ENCODE measurements around the gene NUB1.
A peak's percentile ranks its signal among the peaks of the same experiment; 100 is the strongest.

Gene NUB1

DNA sequence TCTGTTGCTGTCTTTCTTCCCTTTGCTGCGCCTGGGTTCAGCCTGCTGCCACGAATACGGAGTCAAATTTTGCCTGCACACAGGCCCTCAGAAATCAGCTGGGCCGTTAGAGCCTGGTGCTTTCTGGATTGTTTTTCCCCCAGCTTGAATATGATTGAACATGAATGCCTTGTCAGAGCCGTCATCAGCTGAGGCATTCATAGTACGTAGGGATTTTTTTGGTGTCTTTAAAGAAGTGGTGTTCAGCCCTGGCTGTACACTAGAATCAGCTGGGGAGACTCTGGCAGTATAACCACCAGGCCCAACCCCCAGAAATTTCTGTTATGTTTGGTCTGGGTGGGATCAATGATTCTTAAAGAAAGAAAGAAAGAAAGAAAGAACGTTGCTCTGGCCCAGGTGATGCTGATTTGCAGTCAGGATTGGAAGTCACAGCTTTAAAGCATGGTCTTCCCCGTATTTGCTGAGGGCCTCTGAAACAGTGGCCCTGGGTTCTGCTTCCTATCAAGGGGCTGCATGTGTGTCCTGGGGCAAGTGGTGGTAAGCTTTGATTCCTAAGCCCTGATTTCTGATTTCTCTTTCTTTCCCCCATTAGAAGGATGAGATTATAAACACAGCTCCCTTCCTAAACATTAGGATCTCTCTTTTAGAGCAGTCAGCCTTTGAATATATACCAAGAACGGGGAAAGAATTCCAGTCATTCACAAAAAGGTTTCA is 24.7 kb downstream of the NUB1 start:
- Histone ChIP-seq H3K27me3 (ENCODE audit: control insufficient read depth in 1 of 2, insufficient read depth in 2 of 2, low read length in 2 of 2) (no peaks in the 10 kb centered on the region), H3K9me3 (ENCODE audit: control insufficient read depth in 2 of 2, low read length in 2 of 2) (no peaks in the 10 kb centered on the region), H3K4me3 (ENCODE audit: low read length in 2 of 2) (no peak overlapping the region), H3K9ac (ENCODE audit: low read length in 2 of 2) (peak overlapping the region; percentile 25 to 51), H3K4me1 (ENCODE audit: control insufficient read depth, insufficient read depth, low read length) (peaks cover 24% of the 10 kb centered on the region), H3K36me3 (ENCODE audit: control insufficient read depth in 2 of 2, insufficient read depth in 2 of 2, low read length in 2 of 2) (peaks cover 15 to 17% of the 10 kb centered on the region in 2 donors), H3K27ac (ENCODE audit: low read length) (peak overlapping the region; percentile 46)

DNA sequence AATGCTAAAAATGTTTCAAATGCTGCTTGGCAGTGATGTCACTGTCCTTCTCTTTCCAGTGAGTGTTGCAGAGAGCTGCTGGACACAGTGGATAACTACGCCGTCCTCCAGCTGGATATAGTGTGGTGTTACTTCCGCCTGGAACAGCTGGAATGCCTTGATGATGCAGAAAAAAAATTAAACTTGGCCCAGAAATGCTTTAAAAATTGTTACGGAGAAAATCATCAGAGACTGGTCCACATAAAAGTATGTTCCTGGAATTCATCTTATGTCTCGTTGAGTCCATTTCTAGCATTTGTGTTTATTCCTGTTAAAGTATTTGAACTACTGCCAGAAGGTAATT is 25.2 kb downstream of the NUB1 start:
- Histone ChIP-seq H3K27ac (ENCODE audit: low read length) (peak overlapping the region; percentile 46), H3K9ac (ENCODE audit: low read length in 2 of 2) (no peak overlapping the region), H3K4me1 (ENCODE audit: control insufficient read depth, insufficient read depth, low read length) (peaks cover 24% of the 10 kb centered on the region), H3K9me3 (ENCODE audit: control insufficient read depth in 2 of 2, low read length in 2 of 2) (no peaks in the 10 kb centered on the region), H3K27me3 (ENCODE audit: control insufficient read depth in 1 of 2, insufficient read depth in 2 of 2, low read length in 2 of 2) (no peaks in the 10 kb centered on the region), H3K36me3 (ENCODE audit: control insufficient read depth in 2 of 2, insufficient read depth in 2 of 2, low read length in 2 of 2) (peaks cover 13 to 17% of the 10 kb centered on the region in 2 donors), H3K4me3 (ENCODE audit: low read length in 2 of 2) (no peak overlapping the region)

DNA sequence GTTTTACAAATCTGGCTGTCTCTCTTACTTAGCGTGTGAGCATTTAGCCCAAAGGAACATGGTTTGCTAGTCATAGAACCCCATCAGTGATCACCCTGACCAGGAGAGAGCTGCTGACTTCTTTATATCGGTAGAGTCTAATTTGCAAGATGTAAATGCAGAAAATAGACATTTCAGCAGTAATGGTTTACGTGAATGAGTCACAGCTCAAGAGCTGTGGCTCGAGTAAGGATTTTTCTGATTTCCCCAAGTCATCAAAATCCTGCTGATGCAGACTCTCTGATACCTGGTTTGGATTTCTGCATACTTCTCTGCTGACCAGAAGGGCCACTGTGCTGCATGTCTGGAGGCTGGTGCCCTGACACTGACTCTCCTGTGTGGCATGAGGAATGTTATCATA is 25.7 kb downstream of the NUB1 start:
- H3K27ac ChIP-seq (ENCODE audit: low read length): peak overlapping the region; percentile 46
- peak overlapping the region in 1 of 2 donors; percentile 36 for H3K9ac ChIP-seq (ENCODE audit: low read length in 2 of 2)
- H3K36me3 ChIP-seq (ENCODE audit: control insufficient read depth in 2 of 2, insufficient read depth in 2 of 2, low read length in 2 of 2): peaks cover 13 to 16% of the 10 kb centered on the region in 2 donors
- H3K27me3 ChIP-seq (ENCODE audit: control insufficient read depth in 1 of 2, insufficient read depth in 2 of 2, low read length in 2 of 2): no peaks in the 10 kb centered on the region
- H3K9me3 ChIP-seq (ENCODE audit: control insufficient read depth in 2 of 2, low read length in 2 of 2): no peaks in the 10 kb centered on the region
- H3K4me1 ChIP-seq (ENCODE audit: control insufficient read depth, insufficient read depth, low read length): peaks cover 24% of the 10 kb centered on the region
- no peak overlapping the region for H3K4me3 ChIP-seq (ENCODE audit: low read length in 2 of 2)

DNA sequence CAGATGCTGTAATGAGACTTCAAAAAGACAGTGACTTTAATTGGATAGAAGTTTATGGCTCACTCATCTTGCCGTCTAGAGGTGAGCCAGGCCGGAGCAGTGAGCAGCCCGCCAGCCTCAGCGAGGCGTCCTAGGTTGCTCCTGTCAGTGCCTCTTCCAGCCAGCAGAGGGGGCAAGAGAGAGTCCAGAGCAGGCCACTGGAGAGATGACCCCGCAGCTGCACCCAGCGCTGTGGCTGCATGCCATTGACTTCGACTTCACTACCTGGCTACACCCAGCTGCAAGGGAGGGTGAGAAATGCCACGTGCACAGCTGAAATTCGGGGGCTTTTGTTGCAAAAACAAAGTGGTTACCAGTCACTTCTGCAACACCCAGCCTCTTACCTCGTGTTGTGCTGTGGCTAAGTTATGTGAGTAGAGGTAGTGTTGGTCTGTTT is 26.5 kb downstream of the NUB1 start:
- Histone ChIP-seq H3K36me3 (ENCODE audit: control insufficient read depth in 2 of 2, insufficient read depth in 2 of 2, low read length in 2 of 2) (peaks cover 10 to 16% of the 10 kb centered on the region in 2 donors), H3K9ac (ENCODE audit: low read length in 2 of 2) (no peak overlapping the region), H3K4me3 (ENCODE audit: low read length in 2 of 2) (no peak overlapping the region), H3K27ac (ENCODE audit: low read length) (no peak overlapping the region), H3K27me3 (ENCODE audit: control insufficient read depth in 1 of 2, insufficient read depth in 2 of 2, low read length in 2 of 2) (no peaks in the 10 kb centered on the region), H3K9me3 (ENCODE audit: control insufficient read depth in 2 of 2, low read length in 2 of 2) (no peaks in the 10 kb centered on the region), H3K4me1 (ENCODE audit: control insufficient read depth, insufficient read depth, low read length) (peaks cover 24% of the 10 kb centered on the region)

DNA sequence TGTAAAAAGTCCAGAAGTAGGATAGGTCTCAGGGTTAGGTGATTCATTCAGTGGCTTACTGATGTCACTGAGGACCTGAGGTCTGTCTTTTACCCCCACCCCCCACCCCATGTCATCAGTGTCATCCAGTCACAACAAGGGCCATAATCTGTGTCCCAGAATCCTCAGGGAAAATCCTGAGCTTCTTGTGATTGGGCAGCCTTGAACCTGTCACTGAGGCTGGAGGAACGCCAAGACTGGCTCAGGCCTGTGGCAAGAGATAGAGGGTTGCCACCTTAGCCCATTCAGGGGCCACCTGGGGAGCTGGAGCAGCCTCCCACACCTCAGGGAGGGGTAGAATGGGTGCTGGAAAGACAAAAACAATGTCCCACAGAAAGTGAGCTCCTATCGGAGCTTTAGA is 29.7 kb downstream of the NUB1 start:
- Histone ChIP-seq H3K27ac (ENCODE audit: low read length) (no peak overlapping the region), H3K27me3 (ENCODE audit: control insufficient read depth in 1 of 2, insufficient read depth in 2 of 2, low read length in 2 of 2) (no peaks in the 10 kb centered on the region), H3K9ac (ENCODE audit: low read length in 2 of 2) (no peak overlapping the region), H3K36me3 (ENCODE audit: control insufficient read depth in 2 of 2, insufficient read depth in 2 of 2, low read length in 2 of 2) (peaks cover 30 to 32% of the 10 kb centered on the region in 2 donors), H3K4me1 (ENCODE audit: control insufficient read depth, insufficient read depth, low read length) (peaks cover 20% of the 10 kb centered on the region), H3K4me3 (ENCODE audit: low read length in 2 of 2) (no peak overlapping the region), H3K9me3 (ENCODE audit: control insufficient read depth in 2 of 2, low read length in 2 of 2) (no peaks in the 10 kb centered on the region)

DNA sequence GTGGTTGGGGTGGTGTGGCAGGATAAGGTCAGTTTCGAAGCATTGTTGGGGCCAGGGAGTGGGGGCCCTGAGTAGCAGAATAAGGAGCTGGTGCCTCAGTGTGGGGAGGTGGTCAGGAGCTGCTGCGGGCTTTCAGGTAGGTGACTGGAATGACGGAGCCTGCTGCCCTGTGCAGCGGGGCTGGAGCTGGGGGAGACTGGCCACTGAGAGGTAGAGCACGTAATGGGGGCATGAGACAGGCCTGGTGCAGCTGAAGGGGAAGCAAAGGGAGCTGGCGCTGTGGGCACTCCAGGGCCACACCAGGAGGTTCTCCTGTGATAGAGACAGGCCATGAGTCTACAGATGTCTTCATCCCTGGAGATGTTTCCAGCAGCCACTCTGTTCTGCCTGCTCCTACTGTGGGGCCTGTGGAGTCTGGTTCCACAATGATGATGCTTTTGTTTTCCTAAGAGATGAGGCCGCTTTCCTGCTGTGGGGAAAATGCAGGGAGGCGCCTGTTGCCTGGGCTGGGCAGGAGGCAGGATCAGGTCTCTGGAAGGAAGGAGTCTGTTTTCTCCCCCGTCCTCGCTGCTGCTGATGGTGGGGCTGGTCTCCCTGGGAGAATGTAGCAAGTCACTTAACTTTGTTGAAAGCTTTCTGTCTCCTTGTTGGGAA is 31.1 kb downstream of the NUB1 start:
- Histone ChIP-seq H3K36me3 (ENCODE audit: control insufficient read depth in 2 of 2, insufficient read depth in 2 of 2, low read length in 2 of 2) (peaks cover 39 to 46% of the 10 kb centered on the region in 2 donors), H3K9me3 (ENCODE audit: control insufficient read depth in 2 of 2, low read length in 2 of 2) (no peaks in the 10 kb centered on the region), H3K9ac (ENCODE audit: low read length in 2 of 2) (no peak overlapping the region), H3K4me1 (ENCODE audit: control insufficient read depth, insufficient read depth, low read length) (peaks cover 6% of the 10 kb centered on the region), H3K27ac (ENCODE audit: low read length) (no peak overlapping the region), H3K4me3 (ENCODE audit: low read length in 2 of 2) (no peak overlapping the region), H3K27me3 (ENCODE audit: control insufficient read depth in 1 of 2, insufficient read depth in 2 of 2, low read length in 2 of 2) (no peaks in the 10 kb centered on the region)

DNA sequence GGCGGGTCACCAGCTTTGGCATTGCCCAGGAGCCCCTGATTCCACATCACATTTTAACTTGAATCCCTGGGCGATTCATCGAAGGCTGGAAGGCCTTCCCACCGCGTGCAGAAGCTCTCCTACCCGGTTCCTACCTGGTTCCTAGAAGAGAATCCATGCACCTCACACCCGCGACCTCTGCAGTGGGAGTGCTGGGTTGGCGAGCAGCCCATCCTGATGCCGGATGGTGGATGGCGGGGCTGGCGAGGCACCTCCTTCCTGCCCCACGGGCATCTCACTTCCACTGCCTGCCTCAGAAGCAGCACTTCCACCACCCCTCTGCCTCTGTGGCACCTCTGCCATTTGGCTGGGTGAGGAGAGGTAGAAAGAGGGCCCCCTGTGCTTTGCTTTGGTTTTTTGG is 32.0 kb downstream of the NUB1 start:
- no peak overlapping the region for H3K4me3 ChIP-seq (ENCODE audit: low read length in 2 of 2)
- H3K9me3 ChIP-seq (ENCODE audit: control insufficient read depth in 2 of 2, low read length in 2 of 2): no peaks in the 10 kb centered on the region
- no peak overlapping the region for H3K27ac ChIP-seq (ENCODE audit: low read length)
- no peak overlapping the region for H3K9ac ChIP-seq (ENCODE audit: low read length in 2 of 2)
- no peaks in the 10 kb centered on the region for H3K4me1 ChIP-seq (ENCODE audit: control insufficient read depth, insufficient read depth, low read length)
- H3K36me3 ChIP-seq (ENCODE audit: control insufficient read depth in 2 of 2, insufficient read depth in 2 of 2, low read length in 2 of 2): peaks cover 42 to 48% of the 10 kb centered on the region in 2 donors
- no peaks in the 10 kb centered on the region for H3K27me3 ChIP-seq (ENCODE audit: control insufficient read depth in 1 of 2, insufficient read depth in 2 of 2, low read length in 2 of 2)

DNA sequence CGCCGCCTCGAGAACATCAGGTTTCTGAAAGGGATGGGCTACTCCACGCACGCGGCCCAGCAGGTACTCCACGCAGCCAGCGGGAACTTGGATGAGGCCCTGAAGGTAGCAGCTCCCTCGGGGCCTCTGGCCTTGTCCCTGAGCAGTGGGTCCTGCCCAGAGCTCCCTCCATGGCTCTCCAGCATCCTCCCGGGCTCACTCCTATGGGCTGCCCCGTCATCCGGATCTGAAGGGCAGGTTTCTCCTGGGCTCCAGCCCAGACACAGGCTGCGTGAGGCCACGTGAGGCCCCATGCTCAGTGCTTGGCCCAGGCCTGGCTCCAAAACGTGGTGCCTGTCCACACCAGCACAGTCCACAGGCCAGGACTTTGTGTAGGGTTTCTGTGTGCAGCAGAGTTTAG is 32.5 kb downstream of the NUB1 start:
- Histone ChIP-seq H3K9me3 (ENCODE audit: control insufficient read depth in 2 of 2, low read length in 2 of 2) (no peaks in the 10 kb centered on the region), H3K27me3 (ENCODE audit: control insufficient read depth in 1 of 2, insufficient read depth in 2 of 2, low read length in 2 of 2) (no peaks in the 10 kb centered on the region), H3K4me3 (ENCODE audit: low read length in 2 of 2) (no peak overlapping the region), H3K36me3 (ENCODE audit: control insufficient read depth in 2 of 2, insufficient read depth in 2 of 2, low read length in 2 of 2) (peaks cover 42 to 51% of the 10 kb centered on the region in 2 donors), H3K9ac (ENCODE audit: low read length in 2 of 2) (no peak overlapping the region), H3K4me1 (ENCODE audit: control insufficient read depth, insufficient read depth, low read length) (no peaks in the 10 kb centered on the region), H3K27ac (ENCODE audit: low read length) (no peak overlapping the region)

DNA sequence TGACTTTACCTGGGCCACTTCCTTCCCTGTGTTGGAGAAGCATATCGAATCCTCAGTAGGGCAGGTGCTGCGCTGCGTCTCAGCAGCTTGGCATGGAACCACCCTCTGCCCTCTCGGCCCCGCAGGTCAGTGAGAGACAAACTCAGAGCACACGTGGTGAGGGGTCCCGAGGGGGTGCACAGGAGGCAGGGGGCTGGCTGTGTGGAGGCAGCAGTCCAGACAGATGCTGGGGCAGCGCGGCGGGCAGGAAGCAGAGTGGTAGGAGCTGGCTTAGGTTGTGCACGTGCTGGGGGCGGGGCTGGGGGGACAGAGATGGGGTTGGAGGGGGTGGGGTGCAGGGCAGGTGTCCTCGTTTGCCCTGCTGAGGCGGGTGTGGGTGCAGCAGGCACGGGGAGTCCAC is 33.1 kb downstream of the NUB1 start:
- Histone ChIP-seq H3K4me1 (ENCODE audit: control insufficient read depth, insufficient read depth, low read length) (no peaks in the 10 kb centered on the region), H3K36me3 (ENCODE audit: control insufficient read depth in 2 of 2, insufficient read depth in 2 of 2, low read length in 2 of 2) (peaks cover 36 to 51% of the 10 kb centered on the region in 2 donors), H3K4me3 (ENCODE audit: low read length in 2 of 2) (no peak overlapping the region), H3K9me3 (ENCODE audit: control insufficient read depth in 2 of 2, low read length in 2 of 2) (no peaks in the 10 kb centered on the region), H3K27me3 (ENCODE audit: control insufficient read depth in 1 of 2, insufficient read depth in 2 of 2, low read length in 2 of 2) (no peaks in the 10 kb centered on the region), H3K27ac (ENCODE audit: low read length) (no peak overlapping the region), H3K9ac (ENCODE audit: low read length in 2 of 2) (no peak overlapping the region)

DNA sequence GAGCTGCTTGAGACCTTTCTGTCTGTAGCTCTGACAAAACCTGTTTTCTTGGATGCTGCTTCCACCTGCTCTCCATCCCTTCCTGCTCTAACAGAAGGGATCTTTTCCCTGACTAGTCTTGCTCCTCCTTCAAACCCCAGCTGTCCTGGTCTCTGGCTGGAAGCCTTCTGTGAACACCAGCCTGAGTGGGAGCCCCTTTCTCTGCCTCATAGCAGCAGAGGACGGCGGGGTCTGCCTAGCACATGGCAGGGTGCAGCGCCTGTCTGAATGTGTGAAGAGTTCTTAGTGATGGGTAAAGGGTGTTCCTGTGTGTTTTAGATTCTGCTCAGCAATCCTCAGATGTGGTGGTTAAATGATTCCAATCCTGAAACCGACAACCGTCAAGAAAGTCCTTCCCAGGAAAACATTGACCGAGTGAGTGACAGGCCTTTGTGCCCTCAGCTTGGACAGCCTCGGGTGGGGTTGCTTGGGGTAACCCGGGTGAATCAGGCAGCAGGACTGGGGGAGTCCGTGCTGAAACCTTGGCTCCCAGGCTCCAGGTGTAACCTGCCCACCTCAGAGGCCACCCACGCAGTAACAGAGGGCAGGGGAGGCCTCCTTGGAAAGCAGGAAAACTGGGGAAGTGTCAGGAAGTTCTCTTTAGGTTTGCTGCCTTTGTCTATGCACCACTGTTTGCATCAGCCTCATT is 34.1 kb downstream of the NUB1 start:
- Histone ChIP-seq H3K4me3 (ENCODE audit: low read length in 2 of 2) (no peak overlapping the region), H3K4me1 (ENCODE audit: control insufficient read depth, insufficient read depth, low read length) (peaks cover 3% of the 10 kb centered on the region), H3K36me3 (ENCODE audit: control insufficient read depth in 2 of 2, insufficient read depth in 2 of 2, low read length in 2 of 2) (peaks cover 34 to 51% of the 10 kb centered on the region in 2 donors), H3K9ac (ENCODE audit: low read length in 2 of 2) (no peak overlapping the region), H3K27ac (ENCODE audit: low read length) (no peak overlapping the region), H3K9me3 (ENCODE audit: control insufficient read depth in 2 of 2, low read length in 2 of 2) (no peaks in the 10 kb centered on the region), H3K27me3 (ENCODE audit: control insufficient read depth in 1 of 2, insufficient read depth in 2 of 2, low read length in 2 of 2) (no peaks in the 10 kb centered on the region)

Measured in stomach smooth muscle (tissue), 2 donors.